Measurements from ENCODE around the gene APC2. TPM values are rescaled to one million over a fixed set of nuclear protein-coding genes. Genes with fewer than 3 reads are reported as not detected.
A peak's percentile ranks its signal among the peaks of the same experiment; 100 is the strongest.

The APC2 gene
- total RNA-seq, 1 experiment from 2014 or later, result 0.68 TPM

GRCh38 chr19:1400281-1401137, 49.4 kb upstream of the APC2 start:
- Histone ChIP-seq H2BK5ac (ENCODE audit: insufficient read length, low read length) (no peak overlapping the region), H3K14ac (ENCODE audit: insufficient read depth, low read length) (no peak overlapping the region), H2BK12ac (ENCODE audit: insufficient read length, low read depth, low read length) (no peak overlapping the region), H2BK120ac (ENCODE audit: low read depth, low read length, poor library complexity, severe bottlenecking) (no peak overlapping the region), H3K79me2 (ENCODE audit: insufficient read depth, low read length) (no peaks in the 10 kb centered on the region), H4K91ac (ENCODE audit: insufficient read length, low read depth, low read length) (no peak overlapping the region), H4K5ac (ENCODE audit: insufficient read length, low read depth, low read length) (no peak overlapping the region), H4K8ac (replicated peaks; ENCODE audit: insufficient read length, low read depth, low read length) (no peak overlapping the region), H3K18ac (ENCODE audit: insufficient read length, low read depth, low read length) (no peak overlapping the region), H2AK5ac (ENCODE audit: insufficient read length, low read length) (no peak overlapping the region), H3K79me1 (ENCODE audit: insufficient read depth, low read depth, low read length, poor library complexity, severe bottlenecking) (no peaks in the 10 kb centered on the region), H2BK20ac (ENCODE audit: low read depth, low read length, poor library complexity, severe bottlenecking) (no peak overlapping the region), H3K27ac (ENCODE audit: insufficient read length, low read depth, low read length) (no peak overlapping the region), H3K4me1 (ENCODE audit: insufficient read depth, low read length) (no peaks in the 10 kb centered on the region), H3K4me2 (ENCODE audit: insufficient read depth, insufficient read length, low read length) (peak overlapping the region; percentile 38), H3K27me3 (ENCODE audit: insufficient read depth, low read length) (no peaks in the 10 kb centered on the region), H3K23me2 (ENCODE audit: insufficient read length, low read depth, low read length, poor library complexity, severe bottlenecking) (no peaks in the 10 kb centered on the region), H3K9me3 (ENCODE audit: control insufficient read depth, low read depth, low read length) (no peaks in the 10 kb centered on the region), H3K23ac (ENCODE audit: insufficient read length, low read depth, low read length) (no peak overlapping the region), H2AFZ (ENCODE audit: low read length) (no peak overlapping the region), H3K56ac (ENCODE audit: insufficient read length, low read depth, low read length) (no peak overlapping the region), H4K20me1 (ENCODE audit: control insufficient read depth, insufficient read depth, insufficient read length) (no peaks in the 10 kb centered on the region), H3K9ac (ENCODE audit: extremely low read depth, insufficient read length, low read length) (no peak overlapping the region), H2BK15ac (ENCODE audit: low read depth, low read length) (no peak overlapping the region), H3T11ph (ENCODE audit: low read length) (no peak overlapping the region), H3K4ac (ENCODE audit: low read depth, low read length) (no peak overlapping the region)
- TF ChIP-seq CTCF (conservative IDR thresholded peaks at IDR 0.05), result no peak
- WGBS (ENCODE audit: extremely low coverage, insufficient read length, low lambda C conversion rate), result no CpG with 5 or more reads among the region's 36 CpGs
- Mint-ChIP-seq H3K36me3 (ENCODE audit: insufficient read depth in 1 of 3, low read depth in 3 of 3) (peaks cover 0 to 8% (median 6%) of the 10 kb centered on the region in 3 experiments; a peak in 3 of 7 replicates), H3K27me3 (ENCODE audit: low read depth) (peaks cover 11% of the 10 kb centered on the region), H3K27ac (no peak overlapping the region), H3K4me1 (peaks cover 2 to 15% of the 10 kb centered on the region in 2 experiments), H3K4me3 (peak overlapping the region; percentile 64 to 77), H3K9me3 (no peaks in the 10 kb centered on the region)
- no peak for DNase-seq
